Posterior cingulate gyrus (tissue), 11 donors: ENCODE results near the gene RET.

Experiments
- DNase-seq, 10 donors: peaks; one replicate each; pipeline versions ENCODE4 v3.0.0 to v3.0.0-alpha.2; 2020 to 2021; ENCODE audit warnings: mixed read lengths in 3 of 10
- intact Hi-C: fragments of 100-400 bp; cut with DNase I; formaldehyde crosslinking; loops from one replicate; pipeline ENCODE4 v1.15.1; 2023

The RET gene

DNA sequence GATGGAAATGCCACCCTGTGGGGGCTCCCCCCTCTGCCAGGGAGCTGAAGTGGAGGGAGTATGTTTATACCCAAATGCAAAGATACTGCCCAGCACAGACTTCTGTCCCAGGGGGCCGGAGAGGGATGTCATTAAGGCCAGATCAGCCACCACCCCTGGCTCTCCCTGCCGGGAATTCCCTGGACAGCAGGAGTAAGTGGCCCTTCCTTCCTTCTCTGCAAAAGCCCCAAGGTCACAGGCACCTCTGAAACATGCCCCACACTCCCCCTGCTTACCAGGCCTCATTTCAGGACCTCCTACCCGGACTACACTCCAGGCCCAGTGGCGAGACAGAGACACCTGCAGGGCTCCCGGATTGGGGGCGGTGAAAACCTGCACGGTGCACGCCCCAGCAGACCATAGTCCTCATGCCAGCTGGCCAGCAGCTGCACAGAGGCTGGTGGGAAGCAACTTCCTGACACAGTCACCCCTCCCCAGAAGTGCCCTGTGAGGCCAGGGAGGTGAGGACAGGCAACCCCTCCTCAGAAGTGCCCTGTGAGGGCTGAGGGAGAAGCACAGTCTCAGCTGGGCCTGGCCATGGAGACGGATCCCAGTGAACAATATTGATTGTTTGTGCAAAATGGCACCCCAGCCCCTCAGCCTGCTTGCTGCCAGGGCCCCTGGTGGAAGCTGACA, 33.0 kb upstream of the RET start:
- intact Hi-C loops = no loop called here
- DNase-seq = peak in 5 of 10 donors; percentile 6 to 61 (median 54)

DNA sequence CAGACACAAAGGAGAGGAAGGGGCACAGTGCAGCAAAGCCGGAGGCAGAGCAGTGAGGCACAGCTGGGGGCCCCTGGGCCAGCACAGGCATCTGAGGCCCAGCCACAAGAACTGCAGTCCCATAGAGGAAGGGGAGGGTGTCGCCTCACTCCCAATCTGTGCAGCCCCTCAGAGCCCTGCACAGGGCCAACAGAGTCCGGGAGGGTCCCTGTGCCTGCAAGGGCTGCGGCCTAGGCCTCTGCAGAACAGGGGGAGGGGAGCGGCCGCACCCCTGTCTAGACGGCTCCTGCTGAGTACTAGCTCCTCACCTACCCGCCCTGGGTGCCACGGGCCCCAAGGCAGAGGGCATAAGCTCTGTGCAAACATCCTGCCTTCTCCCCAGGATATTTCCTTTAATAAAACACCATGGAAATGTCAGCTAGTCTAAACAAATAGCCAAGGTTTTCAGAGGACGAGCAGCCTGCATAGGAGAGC, 32.4 kb upstream of the RET start:
- intact Hi-C loops = no loop called here
- peak in 7 of 10 donors; percentile 3 to 59 (median 8) for DNase-seq

- peak in 7 of 10 donors; percentile 5 to 75 (median 17) for DNase-seq
- intact Hi-C loops = no loop called here
Measured at GRCh38 chr10:43044961-43045621, 31.8 kb upstream of the RET start.

DNA sequence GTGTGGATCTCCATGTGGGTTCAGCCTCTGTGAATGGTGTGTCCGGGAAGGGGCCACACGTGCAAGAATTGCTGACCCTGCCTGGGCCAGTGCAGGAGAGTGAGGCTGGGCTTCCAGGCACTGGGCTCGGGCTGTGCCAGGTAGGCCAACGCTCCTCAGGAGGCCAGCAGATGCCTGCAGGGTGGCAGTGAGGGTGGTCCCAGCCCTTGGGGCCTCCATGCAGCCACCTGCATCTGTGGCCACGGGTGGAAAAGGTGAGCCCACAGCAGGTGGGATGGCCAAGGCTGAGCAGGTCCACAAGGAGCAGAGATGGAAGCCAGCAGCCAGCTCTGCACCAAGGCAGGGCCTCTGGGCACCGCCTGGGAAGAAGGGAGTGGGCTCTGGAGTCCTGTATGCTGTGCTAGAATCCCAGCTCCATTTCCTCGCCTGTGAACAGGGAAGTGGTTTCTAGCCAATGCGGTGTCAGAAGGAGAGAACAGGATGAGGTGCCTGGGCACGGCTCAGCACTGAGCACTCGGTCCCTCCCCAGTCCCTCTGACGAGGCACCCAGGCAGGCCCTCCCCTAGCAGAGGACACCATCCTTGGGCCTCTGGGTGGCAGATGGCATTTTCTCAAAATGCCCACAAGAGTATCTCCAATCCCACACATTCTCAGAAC, 31.1 kb upstream of the RET start:
- peak in 6 of 10 donors; percentile 4 to 78 (median 41) for DNase-seq
- intact Hi-C loops = no loop called here

DNA sequence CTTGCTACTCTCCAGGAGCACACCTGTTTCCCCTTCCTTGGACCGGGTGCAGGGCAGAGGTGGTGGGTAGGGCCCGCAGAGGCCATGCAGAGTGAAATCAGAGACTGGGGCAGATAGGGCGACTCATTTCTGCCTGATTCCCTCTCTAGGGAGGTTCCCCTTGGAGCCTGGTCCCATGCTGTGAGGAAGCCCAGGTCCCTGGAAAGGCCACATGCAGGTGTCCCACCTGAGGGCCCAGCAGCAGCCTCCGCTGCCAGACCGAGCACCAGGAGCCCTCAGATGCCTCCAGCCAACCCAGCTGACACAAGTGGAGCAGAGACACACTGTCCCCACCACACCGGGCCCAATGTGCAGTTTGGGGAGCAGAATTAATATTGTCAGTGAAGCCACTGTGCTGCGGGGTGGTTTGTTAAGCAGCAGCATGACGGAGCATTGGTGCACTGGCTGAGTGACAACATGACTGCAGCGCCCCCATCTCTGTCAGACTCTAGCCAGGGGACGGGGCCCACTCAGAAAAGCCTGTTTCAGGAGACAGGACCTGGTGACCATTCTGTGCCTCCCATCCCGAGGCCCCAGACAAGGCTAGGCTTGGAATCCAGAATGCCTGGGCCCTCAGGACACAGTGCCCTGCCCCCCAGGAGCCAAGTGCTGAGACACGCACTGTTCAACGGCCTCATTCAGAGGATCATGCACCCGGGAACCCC, 30.4 kb upstream of the RET start:
- intact Hi-C loops = no loop called here

DNA sequence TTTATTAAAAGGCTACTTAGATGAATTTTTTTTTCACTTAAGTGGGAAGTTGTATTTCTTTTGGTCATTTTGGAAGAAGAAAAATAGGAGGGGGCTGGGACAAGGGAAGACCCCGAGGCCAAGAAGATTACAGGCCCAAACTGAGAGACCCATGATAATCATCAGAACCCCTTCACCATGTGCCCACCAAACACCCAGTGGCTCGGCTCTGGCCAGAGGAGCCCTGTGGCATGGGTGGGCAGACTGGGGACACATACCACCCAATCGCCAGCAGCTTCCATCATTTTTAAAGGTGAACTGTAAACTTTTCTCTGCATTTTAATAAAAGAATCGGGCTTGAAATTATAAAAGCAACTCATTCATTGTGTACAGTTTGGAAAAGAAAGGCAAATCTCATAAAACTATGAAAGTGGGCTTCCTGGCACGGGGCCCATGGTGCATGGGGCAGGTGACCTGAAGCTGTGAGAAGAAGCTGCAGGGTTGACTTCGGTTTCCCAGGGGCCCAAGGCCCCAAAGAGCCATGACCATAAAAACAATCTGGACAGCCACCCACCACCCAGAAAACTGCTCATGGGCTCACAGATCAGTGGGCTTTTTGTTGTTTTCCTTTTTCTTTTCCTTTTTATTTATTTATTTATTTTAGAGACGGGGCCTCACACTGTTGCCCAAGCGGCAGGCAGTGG, 29.4 kb upstream of the RET start:
- intact Hi-C loops = no loop called here
- DNase-seq = peak in 7 of 10 donors; percentile 1 to 81 (median 24)

More for the DNA sequence above, 30.4 kb upstream of the RET start:
- DNase-seq = peak in 7 of 10 donors; percentile 2 to 72 (median 16)

GRCh38 chr10:43048301-43049051, 28.4 kb upstream of the RET start:
- DNase-seq = peak in 6 of 10 donors; percentile 3 to 65 (median 8)
- intact Hi-C loops = no loop called here

- peak in 7 of 10 donors; percentile 0 to 72 (median 16) for DNase-seq
- intact Hi-C loops = no loop called here
Measured at GRCh38 chr10:43049081-43049551, 27.8 kb upstream of the RET start.

DNA sequence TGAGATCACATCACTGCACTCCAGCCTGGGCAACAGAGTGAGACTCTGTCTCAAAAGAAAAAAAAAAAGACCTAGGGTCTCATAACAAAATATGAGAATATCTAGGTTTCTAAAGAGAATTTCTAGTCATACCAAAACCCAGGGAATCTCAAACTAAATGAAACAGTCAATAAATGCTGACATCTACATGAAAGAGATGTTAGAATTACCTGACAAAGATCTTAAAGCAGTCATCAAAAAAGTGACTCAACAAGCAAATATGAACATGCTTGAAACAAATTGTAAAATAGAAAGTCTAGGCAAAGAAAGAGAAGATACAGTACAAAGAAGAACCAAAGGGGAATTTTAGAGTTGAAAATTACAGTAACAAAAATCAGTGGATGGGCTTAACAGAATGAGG, 26.9 kb upstream of the RET start:
- intact Hi-C loops = no loop called here
- DNase-seq = no peak

DNA sequence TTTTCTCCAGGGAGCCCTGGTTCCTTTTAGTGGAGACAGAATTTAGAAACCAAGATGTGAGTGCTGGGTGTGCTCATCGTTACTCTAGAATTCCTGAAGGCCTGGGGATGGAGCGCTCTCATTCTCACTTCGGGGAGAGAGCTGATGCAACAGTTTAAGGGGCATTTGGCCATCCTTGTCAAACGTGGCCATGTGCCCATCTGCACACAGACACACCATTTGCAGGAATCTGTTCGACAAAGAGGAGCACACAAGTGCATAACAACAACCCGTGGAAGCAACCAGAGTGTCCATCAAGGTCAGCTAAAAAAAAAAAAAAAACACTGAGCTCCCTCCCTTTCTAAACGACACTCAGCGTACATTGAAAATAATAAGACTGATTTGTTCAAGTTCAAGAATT, 23.0 kb upstream of the RET start:
- intact Hi-C loops = no loop called here
- DNase-seq = peak in 3 of 10 donors; percentile 2 to 33 (median 21)

GRCh38 chr10:43054593-43054992, 22.3 kb upstream of the RET start:
- intact Hi-C loops = no loop called here
- DNase-seq = peak in 3 of 10 donors; percentile 41 to 43 (median 41)

DNA sequence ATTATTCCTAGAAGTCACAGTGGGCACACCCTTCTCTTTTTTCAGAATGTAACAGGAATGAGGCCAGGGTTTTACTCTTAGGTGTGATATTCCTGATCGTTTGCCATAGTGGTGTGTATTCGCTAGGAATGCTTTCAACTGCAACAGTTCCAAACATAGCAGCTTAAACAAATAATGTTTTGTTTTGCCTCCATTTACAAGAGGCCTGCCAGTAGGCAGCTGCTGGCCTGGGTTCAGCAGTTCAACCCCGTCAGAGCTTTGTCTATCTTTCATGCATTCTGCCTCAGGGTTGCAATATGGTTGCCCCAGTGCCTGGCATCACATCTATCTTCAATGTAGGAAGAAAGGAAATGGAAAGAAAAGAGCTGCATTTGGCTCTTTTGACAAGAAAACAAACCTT, 21.7 kb upstream of the RET start:
- intact Hi-C loops = no loop called here
- DNase-seq = peak in 2 of 10 donors; percentile 6 to 27

- DNase-seq = peak in 4 of 10 donors; percentile 6 to 73 (median 52)
- intact Hi-C loops = no loop called here
Measured at GRCh38 chr10:43055991-43056567, 20.8 kb upstream of the RET start.

- peak in 5 of 10 donors; percentile 3 to 78 (median 40) for DNase-seq
Measured at GRCh38 chr10:43056568-43057011, 20.3 kb upstream of the RET start.

GRCh38 chr10:43057231-43057711, 19.6 kb upstream of the RET start:
- peak in 4 of 10 donors; percentile 1 to 59 (median 48) for DNase-seq
- intact Hi-C loops = no loop called here

More at GRCh38 chr10:43056568-43057011, 20.3 kb upstream of the RET start:
- intact Hi-C loops = no loop called here

DNA sequence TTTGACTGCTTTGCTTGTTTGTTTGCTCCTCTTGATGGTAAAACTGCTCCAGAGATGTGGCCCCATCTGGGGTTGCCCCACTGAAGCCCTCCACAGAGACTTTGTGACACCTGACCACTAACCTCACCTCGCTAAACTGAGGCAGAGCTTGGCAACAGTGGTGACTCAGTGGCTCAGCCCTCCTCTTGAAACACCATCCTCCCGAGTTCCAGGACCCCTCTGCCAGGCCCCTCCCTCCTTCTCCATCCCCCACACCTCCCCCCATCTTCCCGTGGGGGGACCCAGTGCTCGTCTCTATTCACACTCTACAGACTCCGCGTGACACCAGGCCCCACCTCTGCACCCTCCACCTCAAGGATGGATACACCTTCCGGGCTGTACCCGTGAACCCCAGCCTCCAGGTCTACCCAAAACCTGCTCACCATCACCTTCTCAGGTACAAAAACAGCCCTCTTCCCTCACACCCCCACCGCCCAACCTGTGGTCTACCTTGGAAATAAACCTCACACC, 19.0 kb upstream of the RET start:
- intact Hi-C loops = no loop called here
- DNase-seq = peak in 3 of 10 donors; percentile 0 to 66 (median 35)

DNA sequence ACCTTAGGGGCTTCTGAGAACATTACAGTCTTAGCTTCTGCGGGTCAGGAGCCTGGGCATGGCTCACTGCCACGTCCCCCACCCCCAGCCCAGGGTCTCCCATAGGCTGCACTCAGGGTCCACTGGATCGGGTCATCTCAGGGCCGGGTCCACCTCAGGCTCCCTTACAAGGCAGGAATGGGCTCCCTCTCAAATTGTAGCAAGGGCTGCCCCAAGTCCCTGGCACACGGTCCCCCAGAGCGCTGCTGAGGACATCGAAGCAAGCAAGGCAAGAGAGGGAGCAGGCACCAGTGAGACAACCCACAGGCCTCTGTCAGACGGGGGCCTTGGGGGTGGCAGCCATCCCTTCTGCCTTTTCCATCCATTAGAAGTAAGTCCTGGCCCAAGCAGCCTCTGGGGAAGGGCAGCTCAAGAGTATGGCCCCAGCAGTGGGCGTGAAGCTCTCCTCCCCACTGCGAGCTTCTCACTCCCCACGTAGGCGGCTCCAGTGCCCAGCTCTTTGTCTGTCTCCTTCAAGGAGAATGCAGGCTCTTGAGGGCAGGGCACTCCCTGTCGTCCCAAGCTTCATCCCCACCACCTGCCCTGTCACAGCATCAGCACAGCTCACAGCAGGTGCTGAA, 18.0 kb upstream of the RET start:
- intact Hi-C loops = no loop called here
- DNase-seq = peak in 5 of 10 donors; percentile 4 to 62 (median 52)

GRCh38 chr10:43059336-43059720, 17.5 kb upstream of the RET start:
- intact Hi-C loops = no loop called here
- DNase-seq = peak in 3 of 10 donors; percentile 1 to 47 (median 33)
